ENCODE data around the gene ZNF665. TPM values are rescaled to one million over a fixed set of nuclear protein-coding genes. Genes with fewer than 3 reads are reported as not detected.
A peak's percentile ranks its signal among the peaks of the same experiment; 100 is the strongest.

Gene ZNF665
- total RNA-seq, 4 donors from 2014 or later, result 0.77 to 14.2 (median 4.3) TPM

- intact Hi-C loops (cut with DNase I; ENCODE audit: low total_unique reads), result no loop called here
- Histone ChIP-seq H3K4me3 (no peak overlapping the region), H3K36me3 (no peaks in the 10 kb centered on the region), H3K4me1 (no peaks in the 10 kb centered on the region), H3K27me3 (no peaks in the 10 kb centered on the region), H3K27ac (no peak overlapping the region), H3K9me3 (peaks cover 0 to 58% of the 10 kb centered on the region in 2 donors)
- no peak for DNase-seq
- TF ChIP-seq, protein P1, sequence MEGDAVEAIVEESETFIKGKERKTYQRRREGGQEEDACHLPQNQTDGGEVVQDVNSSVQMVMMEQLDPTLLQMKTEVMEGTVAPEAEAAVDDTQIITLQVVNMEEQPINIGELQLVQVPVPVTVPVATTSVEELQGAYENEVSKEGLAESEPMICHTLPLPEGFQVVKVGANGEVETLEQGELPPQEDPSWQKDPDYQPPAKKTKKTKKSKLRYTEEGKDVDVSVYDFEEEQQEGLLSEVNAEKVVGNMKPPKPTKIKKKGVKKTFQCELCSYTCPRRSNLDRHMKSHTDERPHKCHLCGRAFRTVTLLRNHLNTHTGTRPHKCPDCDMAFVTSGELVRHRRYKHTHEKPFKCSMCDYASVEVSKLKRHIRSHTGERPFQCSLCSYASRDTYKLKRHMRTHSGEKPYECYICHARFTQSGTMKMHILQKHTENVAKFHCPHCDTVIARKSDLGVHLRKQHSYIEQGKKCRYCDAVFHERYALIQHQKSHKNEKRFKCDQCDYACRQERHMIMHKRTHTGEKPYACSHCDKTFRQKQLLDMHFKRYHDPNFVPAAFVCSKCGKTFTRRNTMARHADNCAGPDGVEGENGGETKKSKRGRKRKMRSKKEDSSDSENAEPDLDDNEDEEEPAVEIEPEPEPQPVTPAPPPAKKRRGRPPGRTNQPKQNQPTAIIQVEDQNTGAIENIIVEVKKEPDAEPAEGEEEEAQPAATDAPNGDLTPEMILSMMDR (IDR thresholded peaks at IDR 0.05), result no peak
- TF ChIP-seq POLR2A (IDR thresholded peaks at IDR 0.05), result no peak
Measured at GRCh38 chr19:53140351-53140750, 52.8 kb downstream of the ZNF665 start.

- Histone ChIP-seq H3K27ac (no peak overlapping the region), H3K4me1 (no peaks in the 10 kb centered on the region), H3K27me3 (no peaks in the 10 kb centered on the region), H3K9me3 (peaks cover 0 to 26% of the 10 kb centered on the region in 2 donors), H3K4me3 (no peak overlapping the region), H3K36me3 (no peaks in the 10 kb centered on the region)
- no peak for TF ChIP-seq POLR2A (IDR thresholded peaks at IDR 0.05)
- TF ChIP-seq, protein P1 (IDR thresholded peaks at IDR 0.05), result no peak
- intact Hi-C loops (cut with DNase I; ENCODE audit: low total_unique reads), result no loop called here
- DNase-seq, result no peak
Measured at GRCh38 chr19:53136432-53136831, 56.7 kb downstream of the ZNF665 start.

GRCh38 chr19:53132141-53132991 is 60.8 kb downstream of the ZNF665 start, which contains the start of gene ZNF415:
Gene ZNF415, minus strand, starts transcription at chr19:53132910. Its CDS starts 10,234 bp downstream, at chr19:53122676.
- no peaks in the 10 kb centered on the region for H3K9me3 ChIP-seq
- peak in 1 of 2 donors; percentile 16 for TF ChIP-seq POLR2A (IDR thresholded peaks at IDR 0.05)
- TF ChIP-seq, protein P1 (IDR thresholded peaks at IDR 0.05), result no peak
- no peaks in the 10 kb centered on the region for H3K4me1 ChIP-seq
- H3K4me3 ChIP-seq, result peak within 1 kb of the TSS; percentile 35 to 53
- intact Hi-C loops (cut with DNase I; ENCODE audit: low total_unique reads), result no loop called here
- DNase-seq, result peak; percentile 82 to 85
- H3K36me3 ChIP-seq, result no peaks in the 10 kb centered on the region
- H3K27ac ChIP-seq, result peak within 1 kb of the TSS; percentile 41 to 66
- H3K27me3 ChIP-seq, result no peaks in the 10 kb centered on the region

DNA sequence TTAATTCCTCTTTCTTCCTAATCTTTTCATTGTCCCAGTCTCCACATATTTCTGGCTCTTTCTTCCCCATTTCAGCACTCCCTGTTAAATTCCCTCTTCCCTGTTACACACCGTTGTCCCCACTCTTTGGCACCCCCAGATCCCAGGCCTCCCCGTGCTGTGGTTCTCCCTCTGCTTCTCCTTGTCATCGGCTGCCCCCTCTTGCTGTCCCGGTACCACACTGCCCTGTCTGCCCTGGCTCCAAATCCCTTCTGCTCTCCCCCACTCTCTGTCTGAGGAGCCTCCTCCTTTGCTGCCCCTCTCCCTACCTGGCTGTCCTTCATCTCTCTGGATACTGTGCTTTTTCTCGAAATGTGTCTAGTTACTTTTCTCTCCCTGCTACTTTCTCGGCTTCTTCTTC is 61.4 kb downstream of the ZNF665 start:
- H3K36me3 ChIP-seq, result no peaks in the 10 kb centered on the region
- peak overlapping the region; percentile 35 to 53 for H3K4me3 ChIP-seq
- intact Hi-C loops (cut with DNase I; ENCODE audit: low total_unique reads), result no loop called here
- no peaks in the 10 kb centered on the region for H3K27me3 ChIP-seq
- no peak for TF ChIP-seq POLR2A (IDR thresholded peaks at IDR 0.05)
- TF ChIP-seq, protein P1 (IDR thresholded peaks at IDR 0.05), result no peak
- H3K9me3 ChIP-seq, result no peaks in the 10 kb centered on the region
- H3K4me1 ChIP-seq, result no peaks in the 10 kb centered on the region
- peak overlapping the region; percentile 41 to 66 for H3K27ac ChIP-seq
- no peak for DNase-seq

GRCh38 chr19:53131085-53131590 is 62.0 kb downstream of the ZNF665 start:
- Histone ChIP-seq H3K36me3 (no peaks in the 10 kb centered on the region), H3K9me3 (no peaks in the 10 kb centered on the region), H3K27me3 (no peaks in the 10 kb centered on the region), H3K27ac (no peak overlapping the region), H3K4me3 (no peak overlapping the region), H3K4me1 (no peaks in the 10 kb centered on the region)
- DNase-seq, result no peak
- TF ChIP-seq, protein P1 (IDR thresholded peaks at IDR 0.05), result no peak
- no peak for TF ChIP-seq POLR2A (IDR thresholded peaks at IDR 0.05)
- intact Hi-C loops (cut with DNase I; ENCODE audit: low total_unique reads), result no loop called here

Data from uterus (tissue), 4 donors.